ENCODE measurements around the gene APOBEC3B. TPM values are rescaled to one million over a fixed set of nuclear protein-coding genes. Genes with fewer than 3 reads are reported as not detected.
"Not testable (repeated sequence)": the region's sequence is repeated elsewhere in the genome, so short reads cannot be mapped to it uniquely, and the experiment has no call there.

The APOBEC3B gene
- total RNA-seq, 1 experiment from 2014 or later: 13.1 TPM

DNA sequence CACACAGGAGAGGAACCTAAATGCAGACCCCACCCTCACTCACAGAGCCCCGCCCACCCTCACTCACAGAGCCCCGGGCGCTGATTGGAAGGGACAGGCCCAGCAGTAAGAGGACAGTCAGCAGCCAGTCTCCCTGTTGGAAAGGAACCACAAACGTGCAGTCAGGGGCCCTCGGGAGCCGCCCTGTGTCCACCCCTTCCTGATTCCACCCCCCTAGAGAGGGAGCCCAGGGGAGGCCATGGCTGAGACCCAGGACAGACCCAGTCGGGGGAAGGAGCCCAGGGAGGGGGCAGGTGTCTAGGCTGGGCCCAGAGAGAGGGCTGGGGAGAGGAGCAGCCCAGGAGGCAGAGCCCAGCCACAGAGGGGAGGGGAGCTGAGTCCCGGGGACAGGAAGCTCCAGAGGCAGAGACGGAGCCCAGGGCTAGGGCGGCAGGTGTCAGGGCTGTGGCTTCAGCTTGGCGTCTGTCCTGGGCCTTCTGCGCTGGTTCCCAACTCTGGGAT lies 10.8 kb downstream of the APOBEC3B start:
- not testable (repeated sequence) for DNase-seq (ENCODE audit: low read depth)

GRCh38 chr22:38996105-38996504 lies 14.0 kb downstream of the APOBEC3B start:
- DNase-seq (ENCODE audit: low read depth): no peak

DNA sequence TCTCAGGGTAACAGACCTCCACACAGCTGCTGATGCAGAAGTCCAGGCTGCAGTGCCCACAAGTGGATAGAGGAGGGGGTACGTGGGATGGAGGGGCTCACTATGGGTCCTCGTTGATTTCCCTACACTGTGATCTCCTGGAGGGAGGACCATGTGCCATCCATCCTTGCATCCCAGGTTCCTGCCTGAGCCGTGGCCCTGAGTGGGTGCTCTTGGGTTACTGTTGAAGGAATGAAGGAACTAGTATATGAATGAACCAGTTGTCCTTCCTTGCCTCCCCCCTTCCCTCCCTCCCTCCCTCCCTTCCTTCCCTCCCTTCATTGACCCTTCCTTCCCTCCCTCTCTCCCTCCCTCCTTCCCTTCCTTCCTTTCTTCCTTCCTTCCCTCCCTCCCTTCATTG lies 15.4 kb downstream of the APOBEC3B start:
- no peak for DNase-seq (ENCODE audit: low read depth)

DNA sequence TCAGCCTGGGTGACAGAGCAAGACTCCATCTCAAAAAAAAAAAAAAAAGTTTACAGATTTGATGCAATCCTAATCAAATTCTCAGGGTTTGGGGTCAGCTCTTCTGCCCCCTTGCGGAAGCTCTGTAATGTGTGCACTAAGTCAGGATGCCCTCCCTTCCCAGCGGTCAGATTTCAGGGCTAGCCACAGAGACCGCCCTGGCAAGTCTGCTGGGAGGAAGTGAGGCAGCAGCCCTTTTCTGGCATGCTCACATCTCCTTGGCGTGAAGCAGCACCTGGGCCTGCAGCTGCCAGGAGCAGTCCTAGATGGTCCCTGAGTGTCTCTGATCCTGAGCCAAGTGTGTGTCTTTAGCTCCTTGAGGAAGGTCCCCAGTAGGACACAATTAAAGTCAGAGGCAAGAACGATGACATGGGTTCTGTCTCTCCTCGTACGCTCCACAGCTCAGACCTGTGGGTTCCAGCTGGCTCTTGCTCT lies 21.1 kb downstream of the APOBEC3B start:
- DNase-seq (ENCODE audit: low read depth): peak; percentile 92

GRCh38 chr22:39007177-39007576 lies 25.0 kb downstream of the APOBEC3B start:
- DNase-seq (ENCODE audit: low read depth): no peak

- not testable (repeated sequence) for DNase-seq (ENCODE audit: low read depth)
Measured at GRCh38 chr22:39008271-39008850, 26.2 kb downstream of the APOBEC3B start.

DNA sequence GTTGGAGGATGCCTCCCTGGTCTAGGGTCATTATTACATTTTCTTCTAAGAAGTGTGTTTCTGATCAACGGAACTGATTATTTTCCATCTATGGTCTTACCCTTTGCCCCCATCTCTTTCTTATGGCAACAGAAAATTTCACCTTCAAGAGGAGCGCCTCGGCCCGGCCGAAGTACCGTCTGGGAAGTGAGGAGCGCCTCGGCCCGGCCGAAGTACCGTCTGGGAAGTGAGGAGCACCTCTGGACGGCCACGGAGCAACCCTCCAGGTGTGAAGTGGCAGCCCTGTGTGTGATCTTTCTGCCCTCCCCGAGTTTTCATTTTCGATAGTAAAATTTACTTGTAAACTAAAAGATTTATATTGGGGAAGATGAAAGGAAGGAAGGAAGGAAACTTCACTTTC lies 28.8 kb downstream of the APOBEC3B start:
- no peak for DNase-seq (ENCODE audit: low read depth)

- DNase-seq (ENCODE audit: low read depth): no peak
Measured at GRCh38 chr22:39012533-39013511, 30.7 kb downstream of the APOBEC3B start.

DNA sequence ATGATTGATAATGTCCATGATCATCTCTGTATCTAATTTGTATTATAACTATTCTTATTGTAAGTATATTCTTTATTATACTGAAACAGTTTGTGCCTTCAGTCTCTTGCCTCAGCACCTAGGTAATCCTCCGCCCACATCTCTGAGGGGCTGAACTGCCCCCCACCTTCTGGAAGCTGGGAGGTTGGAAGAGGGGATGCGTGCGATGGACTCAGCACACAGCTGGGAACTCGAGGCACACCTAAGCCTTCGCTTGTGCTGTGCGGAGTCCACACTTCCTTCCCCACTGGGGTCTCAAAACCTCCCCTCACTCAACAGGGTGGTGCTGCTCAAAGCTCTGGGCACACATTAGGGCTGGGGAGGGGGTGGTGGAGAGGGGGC lies 31.4 kb downstream of the APOBEC3B start:
- not testable (repeated sequence) for DNase-seq (ENCODE audit: low read depth)

DNA sequence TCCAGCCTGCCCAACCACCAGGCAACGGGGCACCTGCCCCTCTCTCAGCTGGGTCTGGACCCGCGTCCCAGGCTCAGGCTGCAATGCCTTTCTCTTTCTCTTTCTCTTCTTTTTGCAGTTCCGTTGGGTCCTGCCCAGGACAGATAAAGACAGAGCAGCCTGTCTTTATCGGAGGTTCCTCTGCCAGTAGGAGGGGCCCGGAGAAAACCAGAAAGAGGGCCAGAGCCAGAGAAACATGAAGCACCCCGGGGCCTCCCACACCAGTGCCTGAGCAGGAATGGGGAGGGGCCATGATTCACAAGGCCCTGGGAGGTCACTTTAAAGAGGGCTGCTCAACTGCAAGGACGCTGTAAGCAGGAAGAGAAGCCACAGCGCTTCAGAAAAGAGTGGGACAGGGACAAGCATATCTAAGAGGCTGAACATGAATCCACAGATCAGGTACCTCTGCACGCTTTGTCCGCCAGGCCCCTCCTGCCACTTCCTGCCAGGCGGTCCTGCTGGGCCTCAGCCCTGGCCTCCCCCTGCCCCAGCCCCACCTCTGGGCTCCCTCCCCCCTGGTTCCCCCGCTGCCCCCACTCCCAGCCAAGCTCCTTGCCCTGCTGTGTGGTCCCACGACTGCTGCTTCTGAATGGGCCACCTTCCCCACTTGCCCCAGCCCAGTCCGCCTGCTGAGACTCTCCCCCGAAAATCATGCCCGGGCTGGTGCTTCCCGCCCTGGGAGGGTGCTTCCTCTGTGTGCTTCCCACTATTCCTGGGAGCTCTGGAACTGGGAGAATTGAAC lies 32.0 kb downstream of the APOBEC3B start, which contains the start of gene APOBEC3C:
APOBEC3C (plus strand) TSS at position 316 of the 781 bp plus-strand sequence; CDS start at position 422, 106 bp downstream.
- peak; percentile 86 for DNase-seq (ENCODE audit: low read depth)

- DNase-seq (ENCODE audit: low read depth): not testable (repeated sequence)
Measured at GRCh38 chr22:39014723-39015121, 32.6 kb downstream of the APOBEC3B start.

DNA sequence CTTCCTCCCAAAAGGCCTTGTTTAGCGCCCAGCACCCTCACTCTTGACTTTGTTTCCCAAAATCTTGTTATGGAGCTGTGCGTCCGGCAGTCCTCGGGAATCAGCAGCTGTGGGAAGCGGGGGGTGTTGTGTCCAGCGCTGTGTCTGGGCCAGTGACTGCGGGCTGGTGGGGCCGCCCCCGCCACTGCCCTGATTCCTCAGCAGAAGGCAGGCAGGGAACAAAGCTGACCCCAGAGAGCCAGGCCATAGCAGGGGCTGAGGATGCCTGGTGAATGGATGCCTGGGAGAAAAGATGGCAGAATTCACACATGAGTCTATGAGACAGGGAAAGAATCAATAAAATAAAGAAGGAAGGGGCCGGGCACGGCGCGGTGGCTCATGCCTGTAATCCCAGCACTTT lies 34.4 kb downstream of the APOBEC3B start:
- DNase-seq (ENCODE audit: low read depth): no peak

GRCh38 chr22:39017596-39018365 lies 35.6 kb downstream of the APOBEC3B start:
- DNase-seq (ENCODE audit: low read depth): no peak

GRCh38 chr22:39020021-39020651 lies 38.0 kb downstream of the APOBEC3B start:
- not testable (repeated sequence) for DNase-seq (ENCODE audit: low read depth)

GRCh38 chr22:39021552-39022250 lies 39.6 kb downstream of the APOBEC3B start:
- DNase-seq (ENCODE audit: low read depth): no peak

DNA sequence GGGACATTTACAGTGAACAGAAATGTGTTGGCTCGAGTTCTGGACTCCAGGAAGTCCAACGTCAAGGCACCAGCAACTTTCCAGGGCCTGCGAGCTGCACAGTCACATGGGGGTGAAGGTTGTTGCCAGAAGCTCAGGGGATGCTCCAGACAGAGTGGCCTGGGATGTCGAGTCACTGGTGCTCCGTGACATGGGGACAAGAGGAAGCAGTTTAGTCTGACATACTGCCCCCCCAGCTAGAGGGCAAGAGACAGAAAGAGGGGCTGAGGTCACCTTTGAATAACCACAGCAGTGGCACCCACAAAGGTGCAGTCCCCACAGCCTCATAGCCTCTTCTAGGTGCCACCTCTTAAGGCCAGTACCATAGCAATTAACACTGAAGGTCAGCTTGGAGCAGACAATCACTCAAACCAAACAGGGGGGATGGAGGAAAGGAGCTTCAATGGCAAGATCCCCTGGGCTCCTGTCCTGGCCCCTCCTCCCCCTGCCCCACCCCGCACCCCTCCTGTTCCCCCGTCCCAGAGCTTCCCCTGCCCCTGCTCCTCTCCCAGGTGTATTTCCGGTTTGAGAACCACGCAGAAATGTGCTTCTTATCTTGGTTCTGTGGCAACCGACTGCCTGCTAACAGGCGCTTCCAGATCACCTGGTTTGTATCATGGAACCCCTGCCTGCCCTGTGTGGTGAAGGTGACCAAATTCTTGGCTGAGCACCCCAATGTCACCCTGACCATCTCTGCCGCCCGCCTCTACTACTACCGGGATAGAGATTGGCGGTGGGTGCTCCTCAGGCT lies 42.6 kb downstream of the APOBEC3B start:
- DNase-seq (ENCODE audit: low read depth): no peak

DNA sequence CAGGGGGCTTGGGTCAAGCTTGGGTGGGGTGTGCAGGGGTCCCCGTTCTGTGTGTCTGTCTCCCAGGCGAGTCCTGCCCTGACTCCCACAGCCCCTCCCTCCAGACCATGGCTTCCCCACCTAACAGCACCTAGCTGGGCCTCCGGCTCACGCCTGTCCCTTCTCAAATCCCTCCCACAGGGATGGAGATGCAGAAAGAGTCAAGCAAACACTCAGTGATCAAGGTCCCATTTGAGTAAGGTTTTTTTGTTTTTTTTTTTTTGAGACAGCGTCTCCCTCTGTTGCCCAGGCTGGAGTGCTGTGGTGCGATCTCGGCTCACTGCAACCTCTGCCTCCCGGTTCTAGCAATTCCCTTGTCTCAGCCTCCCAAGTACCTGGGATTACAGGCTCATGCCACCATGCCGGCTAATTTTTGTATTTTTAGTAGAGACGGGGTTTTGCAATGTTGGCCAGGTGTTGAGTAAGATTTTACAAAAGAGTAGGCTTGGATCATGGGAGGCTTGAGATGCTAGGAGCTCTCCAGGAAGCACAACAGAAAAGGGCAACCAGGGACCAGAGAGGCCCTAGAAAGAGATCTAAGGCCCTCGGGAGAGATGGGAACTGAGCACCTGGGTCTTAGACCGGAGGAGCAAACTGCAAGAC lies 44.5 kb downstream of the APOBEC3B start:
- DNase-seq (ENCODE audit: low read depth): no peak

DNA sequence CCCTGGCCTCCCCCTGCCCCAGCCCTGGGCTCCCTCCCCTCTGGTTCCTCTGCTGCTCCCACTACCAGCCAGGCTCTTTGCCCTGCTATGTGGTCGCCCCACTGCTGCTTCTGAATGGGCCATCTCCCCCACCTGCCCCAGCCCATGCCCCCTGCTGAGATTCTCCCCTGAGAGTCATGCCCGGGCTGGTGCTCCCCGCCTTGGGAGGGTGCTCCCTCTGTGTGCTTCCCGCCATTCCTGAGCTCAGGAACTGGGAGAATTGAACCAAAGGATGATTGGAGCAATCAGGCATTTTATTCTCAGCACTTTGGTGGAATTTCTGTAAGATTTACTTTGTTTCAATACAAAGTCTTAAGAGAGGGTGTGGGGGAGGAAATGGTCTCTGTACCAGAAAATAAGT lies 45.6 kb downstream of the APOBEC3B start:
- DNase-seq (ENCODE audit: low read depth): no peak
